Skin epidermis (tissue), 12 donors: ENCODE measurements around the gene SFTA2.

Experiments
- H3K27ac ChIP-seq, 21 experiments: fragments of 200-600 bp; sonication (generic) in 11 of 21; one replicate each; pipeline ENCODE4 v1.5.0; 2020; ENCODE audit warnings: mild to moderate bottlenecking in 3 of 21, inconsistent platforms in 2 of 21, moderate library complexity in 2 of 21
- H3K4me3 ChIP-seq, 7 experiments: fragments of 200-600 bp; sonication (generic) in 2 of 7; one replicate each; pipeline ENCODE4 v1.5.0; 2020; ENCODE audit warnings: inconsistent platforms in 2 of 7, mild to moderate bottlenecking in 2 of 7, moderate library complexity in 1 of 7

Gene SFTA2

GRCh38 chr6:30882759-30883684, 48.9 kb downstream of the SFTA2 start:
- Histone ChIP-seq H3K27ac (peak overlapping the region; percentile 18 to 98 (median 91)), H3K4me3 (peak overlapping the region; percentile 55 to 94 (median 68))

- peak overlapping the region in 4 of 7 experiments; percentile 63 to 94 (median 76) for H3K4me3 ChIP-seq
- H3K27ac ChIP-seq: peak overlapping the region in 20 of 21 experiments; percentile 78 to 98 (median 91)
Measured at GRCh38 chr6:30882204-30882758, 49.7 kb downstream of the SFTA2 start.

GRCh38 chr6:30881392-30882203, 50.4 kb downstream of the SFTA2 start:
- Histone ChIP-seq H3K27ac (peak overlapping the region in 12 of 21 experiments; percentile 89 to 98 (median 92)), H3K4me3 (no peak overlapping the region)
